Smooth muscle cell (in vitro differentiated cells): Measurements from ENCODE around the gene MARVELD2. TPM values are rescaled to one million over a fixed set of nuclear protein-coding genes. Genes with fewer than 3 reads are reported as not detected.
"Not testable (repeated sequence)": the region's sequence is repeated elsewhere in the genome, so short reads cannot be mapped to it uniquely, and the experiment has no call there.

Experiments used
- DNase-seq: peaks from one replicate; lab custom pipeline; 2025; ENCODE audit not compliant: unreplicated experiment; lab: John Stamatoyannopoulos, UW
- H2AFZ ChIP-seq: fragments of 200-600 bp; sonication (generic); 2 replicates; pipeline ENCODE4 v1.6.0; 2016; ENCODE audit warnings: antibody characterized with exemption, low read depth, mild to moderate bottlenecking
- H3F3A ChIP-seq: fragments of 200-600 bp; sonication (generic); 2 replicates; pipeline ENCODE4 v1.6.0; 2017; ENCODE audit warnings: antibody characterized with exemption, low read depth
- H3K27ac ChIP-seq: fragments of 200-600 bp; sonication (generic); 2 replicates; pipeline ENCODE4 v1.5.1; 2016; ENCODE audit warnings: low read depth, mild to moderate bottlenecking
- H3K27me3 ChIP-seq: fragments of 200-600 bp; sonication (generic); 2 replicates; pipeline ENCODE4 v1.6.1; 2016; ENCODE audit warnings: low read depth, mild to moderate bottlenecking
- H3K36me3 ChIP-seq: fragments of 200-600 bp; sonication (generic); 2 replicates; pipeline ENCODE4 v1.5.1; 2016; ENCODE audit warnings: low read depth
- H3K4me1 ChIP-seq: fragments of 200-600 bp; sonication (generic); 2 replicates; pipeline ENCODE4 v1.5.1; 2016; ENCODE audit warnings: low read depth
- H3K4me2 ChIP-seq: fragments of 200-600 bp; sonication (generic); 2 replicates; pipeline ENCODE4 v1.6.0; 2016; ENCODE audit warnings: mild to moderate bottlenecking
- H3K4me3 ChIP-seq: fragments of 200-600 bp; sonication (generic); 2 replicates; pipeline ENCODE4 v1.5.1; 2016; ENCODE audit warnings: mild to moderate bottlenecking
- H3K79me2 ChIP-seq: fragments of 200-600 bp; sonication (generic); 2 replicates; pipeline ENCODE4 v1.6.0; 2016; ENCODE audit warnings: low read depth, mild to moderate bottlenecking
- H3K9ac ChIP-seq: fragments of 200-600 bp; sonication (generic); 2 replicates; pipeline ENCODE4 v1.6.0; 2016; ENCODE audit warnings: low read depth
- H3K9me3 ChIP-seq: fragments of 200-600 bp; sonication (generic); replicated peaks from 2 replicates; pipeline ENCODE4 v1.5.1; 2016; ENCODE audit warnings: low read depth
- H4K20me1 ChIP-seq: fragments of 200-600 bp; sonication (generic); 2 replicates; pipeline ENCODE4 v1.6.0; 2016; ENCODE audit warnings: low read depth
- WGBS: methylation state at CpG from one replicate; pipeline ENCODE4 v1.1.7; 2016; ENCODE audit warnings: low lambda C conversion rate; 5-methylcytosine and 5-hydroxymethylcytosine counted together
- polyA plus RNA-seq: library from polyadenylated mRNA; unstranded; fragments of >200 nt; fragmentation: Nextera tagmentation; extraction: Ambion mirVana; gene quantifications from 2 replicates; pipeline ENCODE4 v1.2.1, GENCODE V29; 2016
- total RNA-seq: library from RNA; depleted of rRNA; stranded (reverse); fragments of >200 nt; gene quantifications from 2 replicates; pipeline ENCODE4 v1.2.3, GENCODE V29; 2014
- TF ChIP-seq, protein P1 (sequence below): fragments of 200-600 bp; sonication (generic); IDR thresholded peaks from 2 replicates; pipeline ENCODE4 v1.5.1; 2017; ENCODE audit warnings: borderline replicate concordance, mild to moderate bottlenecking, antibody characterized with exemption; ENCODE audit not compliant: insufficient read depth, poor library complexity, severe bottlenecking

MARVELD2 gene
- total and polyA plus RNA-seq, 2 experiments from 2014 or later: 1.4 to 8.3 TPM

- WGBS: 75% methylated on average over 8 of the region's 8 CpGs
- no peaks in the 10 kb centered on the region for H3K9me3 ChIP-seq
- no peak overlapping the region for H3K27ac ChIP-seq
- H2AFZ ChIP-seq: no peak overlapping the region
- TF ChIP-seq, protein P1, sequence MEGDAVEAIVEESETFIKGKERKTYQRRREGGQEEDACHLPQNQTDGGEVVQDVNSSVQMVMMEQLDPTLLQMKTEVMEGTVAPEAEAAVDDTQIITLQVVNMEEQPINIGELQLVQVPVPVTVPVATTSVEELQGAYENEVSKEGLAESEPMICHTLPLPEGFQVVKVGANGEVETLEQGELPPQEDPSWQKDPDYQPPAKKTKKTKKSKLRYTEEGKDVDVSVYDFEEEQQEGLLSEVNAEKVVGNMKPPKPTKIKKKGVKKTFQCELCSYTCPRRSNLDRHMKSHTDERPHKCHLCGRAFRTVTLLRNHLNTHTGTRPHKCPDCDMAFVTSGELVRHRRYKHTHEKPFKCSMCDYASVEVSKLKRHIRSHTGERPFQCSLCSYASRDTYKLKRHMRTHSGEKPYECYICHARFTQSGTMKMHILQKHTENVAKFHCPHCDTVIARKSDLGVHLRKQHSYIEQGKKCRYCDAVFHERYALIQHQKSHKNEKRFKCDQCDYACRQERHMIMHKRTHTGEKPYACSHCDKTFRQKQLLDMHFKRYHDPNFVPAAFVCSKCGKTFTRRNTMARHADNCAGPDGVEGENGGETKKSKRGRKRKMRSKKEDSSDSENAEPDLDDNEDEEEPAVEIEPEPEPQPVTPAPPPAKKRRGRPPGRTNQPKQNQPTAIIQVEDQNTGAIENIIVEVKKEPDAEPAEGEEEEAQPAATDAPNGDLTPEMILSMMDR: no peak
- no peaks in the 10 kb centered on the region for H3K79me2 ChIP-seq
- no peak overlapping the region for H3K9ac ChIP-seq
- no peaks in the 10 kb centered on the region for H3F3A ChIP-seq
- no peaks in the 10 kb centered on the region for H3K27me3 ChIP-seq
- DNase-seq: no peak
- H3K4me1 ChIP-seq: no peaks in the 10 kb centered on the region
- H3K36me3 ChIP-seq: no peaks in the 10 kb centered on the region
- H3K4me3 ChIP-seq: peak overlapping the region; percentile 13
- no peak overlapping the region for H3K4me2 ChIP-seq
- H4K20me1 ChIP-seq: no peaks in the 10 kb centered on the region
Observed at GRCh38 chr5:69454460-69455249, 39.7 kb downstream of the MARVELD2 start.

DNA sequence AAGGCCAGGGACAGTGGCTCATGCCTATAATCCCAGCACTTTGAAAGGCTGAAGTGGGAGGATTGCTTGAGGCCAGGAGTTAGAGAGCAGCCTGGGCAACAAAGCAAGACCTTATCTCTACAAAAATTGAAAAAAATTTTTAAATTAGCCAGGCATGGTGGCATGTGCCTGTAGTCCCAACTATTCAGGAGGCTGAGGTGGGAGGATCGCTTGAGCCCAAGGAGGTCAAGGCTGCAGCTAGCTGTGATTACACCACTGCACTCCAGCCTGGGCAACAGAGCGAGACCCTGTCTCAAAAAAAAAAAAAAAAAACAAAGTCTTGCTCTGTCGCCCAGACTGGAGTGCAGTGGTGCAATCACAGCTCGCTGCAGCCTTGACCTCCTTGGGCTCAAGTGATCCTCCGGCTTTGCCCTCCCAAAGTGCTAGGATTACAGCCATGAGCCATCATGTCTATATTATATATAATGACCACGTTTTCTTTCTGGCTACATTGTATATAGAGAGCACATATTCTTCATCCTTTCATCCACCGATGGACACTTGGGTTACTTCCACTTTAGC, 40.6 kb downstream of the MARVELD2 start:
- H3K27me3 ChIP-seq, H3K79me2 ChIP-seq, H3K27ac ChIP-seq, DNase-seq, H3K4me3 ChIP-seq, H3K9me3 ChIP-seq, H3K4me2 ChIP-seq, H3K36me3 ChIP-seq, H3F3A ChIP-seq, H4K20me1 ChIP-seq, H2AFZ ChIP-seq, H3K4me1 ChIP-seq, H3K9ac ChIP-seq: not testable (repeated sequence)
- 95% methylated on average over 7 of the region's 7 CpGs for WGBS

- H3K4me1 ChIP-seq: no peaks in the 10 kb centered on the region
- H3K9me3 ChIP-seq: no peaks in the 10 kb centered on the region
- WGBS: 97% methylated on average over 1 of the region's 1 CpG
- H3K27ac ChIP-seq: no peak overlapping the region
- no peak overlapping the region for H2AFZ ChIP-seq
- H3F3A ChIP-seq: no peaks in the 10 kb centered on the region
- no peaks in the 10 kb centered on the region for H4K20me1 ChIP-seq
- H3K4me3 ChIP-seq: no peak overlapping the region
- DNase-seq: no peak
- no peaks in the 10 kb centered on the region for H3K79me2 ChIP-seq
- no peak overlapping the region for H3K9ac ChIP-seq
- no peak overlapping the region for H3K4me2 ChIP-seq
- no peaks in the 10 kb centered on the region for H3K27me3 ChIP-seq
- TF ChIP-seq, protein P1: no peak
- H3K36me3 ChIP-seq: no peaks in the 10 kb centered on the region
Observed at GRCh38 chr5:69462170-69462569, 47.3 kb downstream of the MARVELD2 start.

DNA sequence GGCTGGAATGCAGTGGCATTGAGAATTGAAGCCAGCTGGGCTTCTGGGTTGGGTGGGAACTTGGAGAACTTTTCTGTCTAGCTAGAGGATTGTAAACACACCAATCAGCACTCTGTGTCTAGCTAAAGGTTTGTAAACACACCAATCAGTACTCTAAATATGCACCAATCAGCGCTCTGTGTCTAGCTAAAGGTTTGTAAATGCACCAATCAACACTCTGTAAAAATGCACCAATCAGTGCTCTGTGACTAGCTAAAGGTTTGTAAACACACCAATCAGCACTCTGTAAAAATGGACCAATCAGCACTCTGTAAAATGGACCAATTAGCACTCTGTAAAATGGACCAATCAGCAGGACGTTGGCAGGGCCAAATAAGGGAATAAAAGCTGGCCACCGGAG, 51.5 kb downstream of the MARVELD2 start:
- not testable (repeated sequence) for H2AFZ ChIP-seq, H3K79me2 ChIP-seq, H3K36me3 ChIP-seq, H4K20me1 ChIP-seq, H3F3A ChIP-seq, DNase-seq, H3K9me3 ChIP-seq, H3K27ac ChIP-seq, H3K9ac ChIP-seq, H3K4me1 ChIP-seq, H3K27me3 ChIP-seq, H3K4me3 ChIP-seq, H3K4me2 ChIP-seq
- 94% methylated on average over 3 of the region's 3 CpGs for WGBS
